Memory B cell (primary cell): ENCODE measurements around the gene RNF157.

Experiments used
- ATAC-seq: fragments of 150-1000 bp; cut with Tn5 transposase; 2 replicates; pipeline ENCODE4 v1.10.0; 2021; ENCODE audit warnings: low read depth, mild to moderate bottlenecking, moderate library complexity
- DNase-seq, 2 donors: peaks; one replicate each; pipeline ENCODE4 v3.0.0; 2022; ENCODE audit warnings: low spot score in 2 of 2
- H3K27ac Mint-ChIP-seq: one replicate; pipeline ENCODE4 v1.8.0; 2022; ENCODE audit warnings: mild to moderate bottlenecking, moderate library complexity, mixed read lengths
- H3K27me3 Mint-ChIP-seq: one replicate; pipeline ENCODE4 v1.8.0; 2022; ENCODE audit warnings: mixed read lengths
- H3K36me3 Mint-ChIP-seq: one replicate; pipeline ENCODE4 v1.8.0; 2022; ENCODE audit warnings: mild to moderate bottlenecking, mixed read lengths
- H3K4me1 Mint-ChIP-seq: one replicate; pipeline ENCODE4 v1.8.0; 2022; ENCODE audit warnings: mixed read lengths
- H3K4me3 Mint-ChIP-seq: one replicate; pipeline ENCODE4 v1.8.0; 2022; ENCODE audit warnings: mild to moderate bottlenecking, moderate library complexity, mixed read lengths
- H3K9me3 Mint-ChIP-seq: one replicate; pipeline ENCODE4 v1.8.0; 2022; ENCODE audit warnings: mixed read lengths

Gene RNF157

DNA sequence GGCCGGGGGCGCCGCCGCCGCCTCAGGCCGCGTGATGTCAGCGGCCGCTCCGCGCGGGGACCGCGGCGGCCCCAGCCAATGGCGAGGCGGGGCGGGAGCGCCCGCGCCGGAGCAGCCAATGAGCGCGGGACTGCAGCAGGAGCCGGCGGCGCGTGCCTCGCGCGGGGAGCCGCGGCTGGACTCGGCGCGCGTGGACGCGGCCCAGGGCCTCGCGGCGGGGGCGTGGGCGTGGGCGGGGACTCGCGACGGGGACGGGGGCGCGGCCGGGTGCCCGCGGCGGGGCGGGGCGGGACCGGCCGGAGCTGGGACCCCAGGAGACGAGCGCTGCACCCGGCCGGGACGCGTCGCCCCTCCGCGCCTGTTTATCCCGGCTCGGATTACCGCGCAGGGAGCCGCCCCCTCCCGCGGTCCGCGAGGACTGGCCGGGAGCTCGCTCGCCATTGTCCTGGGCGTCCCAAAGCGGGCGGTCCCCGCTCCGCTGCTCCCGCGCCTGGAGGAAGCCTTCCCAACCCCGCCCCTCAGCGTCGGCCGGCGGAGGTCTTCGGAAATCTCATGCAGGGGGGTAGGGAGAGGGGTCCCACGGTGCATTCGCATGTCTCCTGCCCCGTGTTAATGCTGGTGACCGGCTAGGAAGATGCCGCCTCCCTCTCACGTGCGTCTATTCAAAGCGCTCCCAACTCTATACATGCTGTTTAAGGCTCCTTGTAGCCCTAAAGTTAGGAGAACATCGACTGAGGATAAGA lies at the start of gene RNF157:
Gene RNF157 (minus strand): TSS at position 33 of the 743 bp plus-strand sequence. CDS start 253 bp downstream, outside the sequence.
- Mint-ChIP-seq H3K36me3 (no peaks in the 10 kb centered on the region), H3K27me3 (peaks cover 17% of the 10 kb centered on the region), H3K4me3 (peak within 1 kb of the TSS; percentile 90), H3K27ac (peak within 1 kb of the TSS; percentile 41), H3K9me3 (no peaks in the 10 kb centered on the region), H3K4me1 (peaks cover 4% of the 10 kb centered on the region)
- ATAC-seq = peak; percentile 92
- peak in 1 of 2 donors; percentile 21 for DNase-seq

DNA sequence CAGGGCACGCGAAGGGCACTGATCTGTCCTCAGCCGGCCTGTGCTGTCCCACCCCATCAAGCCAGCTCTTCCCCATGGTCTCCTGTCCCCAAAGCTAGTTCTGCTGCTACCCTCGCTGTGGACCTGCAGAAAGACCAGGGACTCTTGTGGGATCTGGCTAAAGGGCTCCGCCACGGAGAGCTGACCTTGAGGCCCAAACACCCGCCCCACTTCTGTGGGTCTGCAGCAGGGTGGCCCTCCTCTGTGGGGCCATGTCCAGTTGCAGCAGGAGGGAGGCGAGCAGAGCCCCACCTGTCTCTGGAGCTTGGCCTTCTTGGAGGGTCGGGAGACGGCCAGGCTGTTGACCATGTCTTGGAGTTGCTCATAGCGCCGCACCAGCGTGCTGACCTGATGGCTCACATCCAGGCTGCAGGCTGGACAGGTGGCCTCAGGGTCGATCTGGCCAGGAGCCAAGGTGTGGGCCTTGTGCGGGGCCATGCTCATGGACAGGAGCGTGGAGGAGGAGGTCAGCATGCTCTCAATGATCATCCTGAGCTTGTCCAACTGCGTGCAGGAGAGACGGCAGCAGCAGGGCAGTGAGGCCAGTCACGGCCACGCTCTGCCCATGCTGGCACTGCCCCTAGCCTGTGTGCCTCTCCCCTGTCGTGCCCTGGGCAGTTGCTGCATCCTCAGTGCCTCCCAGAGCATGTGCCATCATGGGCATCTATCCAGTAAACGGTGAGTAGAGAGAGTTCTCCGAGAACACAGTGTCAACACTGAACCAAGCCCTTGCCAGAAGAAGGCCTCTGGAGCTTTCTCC lies 41.5 kb upstream of the RNF157 start:
- Mint-ChIP-seq H3K36me3 (no peaks in the 10 kb centered on the region), H3K4me1 (peaks cover 4% of the 10 kb centered on the region), H3K9me3 (no peaks in the 10 kb centered on the region), H3K4me3 (no peak overlapping the region), H3K27me3 (no peaks in the 10 kb centered on the region), H3K27ac (no peak overlapping the region)
- DNase-seq (no peak), ATAC-seq (no peak)

DNA sequence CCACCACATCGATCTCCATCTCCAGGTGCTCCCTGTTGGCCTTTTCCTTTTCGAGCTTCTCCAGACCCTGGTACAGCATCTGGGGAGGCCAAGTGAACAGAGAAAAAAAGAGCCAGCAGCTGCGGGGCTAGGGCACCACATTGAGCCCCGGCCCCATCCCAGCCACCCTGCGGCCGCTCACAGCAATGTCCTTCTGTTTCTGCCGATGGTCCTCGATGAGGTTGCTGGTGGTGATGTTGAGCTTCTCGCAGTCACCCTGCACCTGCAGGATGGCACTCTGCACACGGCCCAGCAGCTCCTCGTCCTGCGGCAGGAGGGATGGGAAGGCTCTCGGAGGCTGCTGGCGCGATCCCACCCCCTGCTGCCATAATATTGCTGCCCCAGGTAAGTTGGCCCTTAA lies 40.4 kb upstream of the RNF157 start:
- Mint-ChIP-seq H3K4me3 (no peak overlapping the region), H3K36me3 (no peaks in the 10 kb centered on the region), H3K27me3 (no peaks in the 10 kb centered on the region), H3K4me1 (peaks cover 10% of the 10 kb centered on the region), H3K27ac (no peak overlapping the region), H3K9me3 (no peaks in the 10 kb centered on the region)
- ATAC-seq (no peak), DNase-seq (no peak)

DNA sequence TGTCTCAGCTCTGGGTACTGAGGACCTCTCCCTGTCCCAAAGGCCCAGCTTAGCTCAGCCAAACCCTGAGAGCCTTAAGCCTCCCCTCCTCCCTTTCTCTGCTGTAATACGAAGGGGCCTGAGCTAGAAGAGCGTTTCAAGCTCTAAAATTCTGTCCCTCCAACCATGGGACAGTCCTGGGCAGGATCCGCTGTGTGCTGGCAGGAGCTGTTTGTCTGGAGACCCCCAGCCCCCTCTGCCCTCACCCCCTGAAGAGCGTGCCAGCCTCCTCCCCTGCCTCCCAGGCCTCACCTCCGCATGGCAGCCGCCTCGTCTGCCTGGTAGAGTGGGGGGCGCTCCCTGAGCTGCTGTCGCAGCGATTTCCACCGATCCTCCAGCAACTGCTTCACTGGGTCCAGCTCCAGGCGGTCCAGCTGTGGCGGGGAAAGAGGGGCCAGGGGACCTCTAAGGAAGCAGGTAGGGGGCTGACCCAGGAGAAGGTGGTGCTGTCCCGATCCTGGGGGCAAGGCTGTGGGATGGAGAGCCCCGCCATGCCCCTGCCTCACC lies 39.5 kb upstream of the RNF157 start:
- Mint-ChIP-seq H3K4me3 (no peak overlapping the region), H3K27me3 (no peaks in the 10 kb centered on the region), H3K27ac (no peak overlapping the region), H3K4me1 (peaks cover 16% of the 10 kb centered on the region), H3K9me3 (no peaks in the 10 kb centered on the region), H3K36me3 (no peaks in the 10 kb centered on the region)
- DNase-seq (no peak), ATAC-seq (no peak)

DNA sequence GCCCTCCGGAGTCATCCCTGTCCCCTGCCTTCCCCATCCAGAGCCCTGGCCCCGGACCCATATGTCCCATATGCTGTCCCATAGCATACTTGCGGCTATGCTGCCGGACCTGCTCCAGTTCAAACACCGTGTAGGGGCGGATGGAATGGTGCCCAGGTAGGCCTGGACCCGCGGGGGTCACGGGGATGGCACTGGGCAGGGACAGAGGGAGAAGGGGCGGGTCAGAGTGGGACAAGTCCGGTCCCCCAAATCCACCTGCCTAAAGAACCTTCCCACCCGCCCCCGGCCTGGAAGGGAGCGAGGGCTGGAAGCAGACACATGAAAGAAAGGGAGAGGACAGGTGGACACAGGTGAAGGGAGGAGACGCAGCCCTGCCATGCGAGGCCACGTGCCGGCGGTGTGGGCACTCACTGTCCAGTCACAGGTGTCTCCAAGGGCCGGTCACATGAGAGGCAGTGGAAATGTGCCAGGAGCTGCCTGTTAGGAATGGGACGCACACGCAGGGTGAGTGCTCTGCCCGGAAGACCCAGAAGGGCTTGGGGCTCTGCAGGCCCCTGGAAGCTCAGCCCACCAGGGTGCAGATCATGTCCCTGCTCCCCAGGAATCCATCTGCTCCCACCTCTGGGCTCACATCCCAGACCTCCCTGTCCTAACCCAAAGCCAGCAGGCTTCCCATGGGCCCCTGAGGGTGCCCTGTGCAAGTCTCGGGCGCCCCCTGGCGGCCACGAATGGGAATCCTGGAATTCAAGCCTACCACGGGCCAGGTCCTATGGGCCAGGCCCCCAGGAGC lies 38.9 kb upstream of the RNF157 start:
- DNase-seq (peak; percentile 87), ATAC-seq (peak; percentile 49)
- Mint-ChIP-seq H3K4me1 (peaks cover 18% of the 10 kb centered on the region), H3K27me3 (no peaks in the 10 kb centered on the region), H3K27ac (no peak overlapping the region), H3K36me3 (no peaks in the 10 kb centered on the region), H3K4me3 (no peak overlapping the region), H3K9me3 (no peaks in the 10 kb centered on the region)

DNA sequence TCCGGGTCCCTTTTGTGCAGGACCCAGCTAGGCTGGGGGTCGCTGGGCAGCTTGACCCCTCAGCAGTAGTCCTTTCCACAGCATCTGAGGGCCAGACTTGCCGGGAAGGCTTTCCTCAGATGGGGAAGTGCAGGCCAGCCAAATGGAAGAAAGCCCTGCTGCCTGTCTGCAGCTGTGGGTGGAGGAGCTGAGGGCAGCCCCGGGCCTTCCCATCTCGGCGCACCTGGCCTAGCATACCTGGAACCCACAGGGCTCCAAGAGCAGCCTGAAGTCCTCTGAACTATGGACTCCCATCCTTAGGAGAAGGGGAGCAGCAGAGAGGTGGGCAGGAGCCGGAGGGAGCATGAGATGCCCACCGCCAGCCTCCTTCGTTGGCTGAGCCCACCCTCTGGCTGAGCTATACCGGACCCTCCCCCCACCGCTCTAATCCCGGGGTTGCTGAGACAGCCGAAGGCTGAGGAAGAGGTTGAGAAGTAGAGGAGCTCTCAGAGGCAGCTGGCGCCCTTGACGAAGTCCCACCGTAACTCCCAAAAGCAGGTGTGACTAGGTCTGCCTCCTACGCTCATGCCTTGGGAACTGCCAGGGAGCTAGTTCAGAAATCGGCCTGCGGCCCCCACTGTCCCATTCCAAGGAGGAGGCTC lies 38.1 kb upstream of the RNF157 start:
- no peak overlapping the region for H3K4me3 Mint-ChIP-seq
- H3K27me3 Mint-ChIP-seq = no peaks in the 10 kb centered on the region
- H3K27ac Mint-ChIP-seq = no peak overlapping the region
- H3K4me1 Mint-ChIP-seq = peaks cover 20% of the 10 kb centered on the region
- no peaks in the 10 kb centered on the region for H3K9me3 Mint-ChIP-seq
- H3K36me3 Mint-ChIP-seq = no peaks in the 10 kb centered on the region
- ATAC-seq (no peak), DNase-seq (peak in 1 of 2 donors; percentile 25)

DNA sequence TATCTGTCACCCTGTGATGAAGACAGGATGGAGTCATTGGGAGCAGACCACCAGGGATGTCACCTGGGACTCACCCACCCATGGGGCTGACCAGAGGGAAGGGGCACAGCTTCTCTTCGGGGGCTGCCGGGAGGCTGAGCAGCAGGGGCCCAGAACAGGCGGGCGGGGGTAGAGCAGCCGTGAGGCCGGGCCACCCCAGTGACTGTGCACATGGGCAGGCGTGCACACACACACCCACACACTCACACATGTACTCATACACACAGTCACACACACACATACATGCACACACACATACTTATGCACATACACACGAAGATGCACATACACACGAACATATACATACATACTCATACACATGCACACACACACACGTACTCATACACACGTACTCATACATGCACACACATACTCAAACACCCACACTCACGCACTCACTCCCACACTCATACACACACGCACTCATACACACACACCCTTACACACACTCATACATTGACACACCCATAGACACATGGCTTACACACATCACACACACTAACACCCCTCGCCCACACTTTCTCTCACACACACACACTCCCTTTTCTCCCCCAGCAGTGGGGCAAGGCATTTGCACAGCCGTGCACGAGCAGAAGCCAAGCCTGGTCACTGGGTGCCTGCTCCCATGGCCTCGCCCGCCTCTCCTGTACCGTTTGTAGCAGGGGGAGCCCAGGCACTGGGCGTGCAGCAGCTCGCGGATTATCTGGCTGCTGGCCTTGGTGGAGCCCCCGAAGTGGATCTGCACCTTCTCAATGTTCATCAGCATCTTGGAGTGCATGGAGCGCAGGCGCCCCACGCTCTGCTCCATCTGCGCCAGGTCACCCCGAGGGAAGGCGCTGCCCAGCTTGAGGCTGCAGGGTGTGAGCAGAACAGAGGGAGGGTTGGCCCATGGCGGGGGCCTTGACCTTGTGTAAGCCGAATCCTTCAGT lies 37.3 kb upstream of the RNF157 start:
- H3K27me3 Mint-ChIP-seq = no peaks in the 10 kb centered on the region
- H3K4me1 Mint-ChIP-seq = peaks cover 27% of the 10 kb centered on the region
- ATAC-seq (no peak), DNase-seq (peak in 1 of 2 donors; percentile 20)
- no peaks in the 10 kb centered on the region for H3K36me3 Mint-ChIP-seq
- no peaks in the 10 kb centered on the region for H3K9me3 Mint-ChIP-seq
- H3K4me3 Mint-ChIP-seq = no peak overlapping the region
- peak overlapping the region; percentile 90 for H3K27ac Mint-ChIP-seq

DNA sequence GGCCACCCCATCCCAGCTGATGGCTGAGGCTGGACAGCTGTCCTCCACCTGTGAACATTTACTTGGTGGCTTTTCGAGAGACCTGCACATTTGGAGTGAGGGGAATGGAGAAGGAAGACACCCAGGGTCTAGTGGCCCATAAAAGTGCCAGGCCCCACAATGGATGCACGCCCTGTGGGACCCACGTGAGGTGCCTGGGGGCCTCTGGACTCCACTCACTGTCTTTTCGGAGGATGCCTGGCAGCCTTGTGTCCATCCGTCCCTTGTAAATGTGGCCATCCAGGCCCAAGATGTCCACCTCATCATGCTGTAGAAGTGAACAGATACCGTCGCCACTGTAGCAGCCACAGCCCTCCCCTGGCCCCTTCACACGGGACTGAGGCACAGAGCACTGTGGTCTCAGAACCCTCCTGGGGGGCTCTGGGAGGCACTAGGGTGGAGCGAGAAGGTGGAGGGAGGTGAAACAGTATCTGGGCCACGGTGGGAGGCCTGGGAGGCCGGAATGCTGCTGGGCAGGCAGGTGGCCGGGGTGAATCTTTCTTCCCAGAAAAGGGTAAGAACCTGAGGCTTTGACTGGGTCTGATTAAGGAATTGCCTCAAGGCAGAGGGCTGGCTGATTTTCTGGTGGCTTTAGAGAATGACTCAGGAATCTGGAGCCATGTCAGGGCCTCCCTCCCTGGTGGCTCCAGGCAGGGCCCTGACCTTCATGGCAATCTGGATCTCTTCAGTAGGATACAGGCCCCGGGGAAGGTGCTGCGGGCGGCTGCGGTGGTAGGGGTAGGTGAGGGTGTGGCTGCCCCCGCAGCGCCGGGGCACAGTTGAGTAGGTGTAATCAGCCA lies 36.4 kb upstream of the RNF157 start:
- H3K27ac Mint-ChIP-seq = peak overlapping the region; percentile 90
- H3K4me1 Mint-ChIP-seq = peaks cover 30% of the 10 kb centered on the region
- H3K4me3 Mint-ChIP-seq = no peak overlapping the region
- no peak for DNase-seq
- no peak for ATAC-seq
- H3K9me3 Mint-ChIP-seq = no peaks in the 10 kb centered on the region
- H3K27me3 Mint-ChIP-seq = no peaks in the 10 kb centered on the region
- no peaks in the 10 kb centered on the region for H3K36me3 Mint-ChIP-seq

DNA sequence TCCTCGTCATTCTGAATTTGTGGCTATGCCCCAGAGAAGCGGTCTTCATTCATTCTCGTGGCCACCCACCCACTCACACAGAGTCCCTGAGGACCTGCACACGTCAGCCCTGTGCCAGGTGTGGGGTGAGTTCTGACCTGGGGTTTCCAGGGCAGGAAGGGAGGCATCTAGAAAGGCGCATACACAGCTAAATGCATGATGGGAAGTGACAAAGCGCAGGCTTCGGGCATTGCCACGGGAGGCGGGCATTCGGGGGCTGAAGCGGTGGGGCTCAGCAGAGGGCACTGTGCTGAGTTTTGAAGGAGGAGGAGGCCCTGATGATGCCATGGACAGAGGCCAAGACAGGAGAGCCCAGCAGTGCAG lies 35.8 kb upstream of the RNF157 start:
- Mint-ChIP-seq H3K4me3 (no peak overlapping the region), H3K27ac (peak overlapping the region; percentile 90), H3K9me3 (no peaks in the 10 kb centered on the region), H3K36me3 (no peaks in the 10 kb centered on the region), H3K4me1 (peaks cover 33% of the 10 kb centered on the region), H3K27me3 (no peaks in the 10 kb centered on the region)
- peak; percentile 56 for ATAC-seq
- DNase-seq = peak in 1 of 2 donors; percentile 70

DNA sequence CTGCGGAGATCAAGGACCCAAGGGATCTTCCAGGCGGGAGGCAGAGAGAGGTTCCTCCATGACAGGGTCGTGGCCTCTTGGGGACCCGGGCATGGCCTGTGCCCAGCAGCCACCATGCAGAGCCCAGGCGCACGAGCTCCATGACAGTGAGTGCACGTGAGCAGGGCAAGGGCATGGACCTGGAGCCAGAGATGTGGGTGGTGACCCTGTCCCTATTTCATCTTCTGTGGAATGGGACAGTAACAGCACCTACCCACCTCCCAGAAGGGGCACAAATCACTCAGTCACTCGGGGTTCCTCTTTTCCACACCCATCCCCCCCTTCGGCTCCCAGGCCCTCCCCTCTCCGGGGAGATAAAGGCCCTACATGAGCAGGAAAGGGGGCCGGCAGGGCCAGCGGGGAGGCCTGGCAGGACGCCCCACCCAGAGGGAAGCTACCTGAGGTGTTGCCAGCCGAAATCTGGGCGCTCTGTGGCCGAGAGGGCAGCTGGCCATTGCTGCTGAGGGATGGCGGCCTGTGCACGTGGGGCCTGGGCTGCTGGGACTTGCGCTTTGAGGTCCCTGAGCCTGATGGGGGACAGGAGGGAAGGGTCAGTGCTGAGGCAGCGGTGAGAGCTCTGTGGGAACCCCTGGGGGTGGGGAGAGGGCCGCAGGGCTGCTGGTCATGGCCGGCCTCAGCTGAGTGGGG lies 35.2 kb upstream of the RNF157 start:
- peak in 1 of 2 donors; percentile 59 for DNase-seq
- Mint-ChIP-seq H3K9me3 (no peaks in the 10 kb centered on the region), H3K36me3 (no peaks in the 10 kb centered on the region)

DNA sequence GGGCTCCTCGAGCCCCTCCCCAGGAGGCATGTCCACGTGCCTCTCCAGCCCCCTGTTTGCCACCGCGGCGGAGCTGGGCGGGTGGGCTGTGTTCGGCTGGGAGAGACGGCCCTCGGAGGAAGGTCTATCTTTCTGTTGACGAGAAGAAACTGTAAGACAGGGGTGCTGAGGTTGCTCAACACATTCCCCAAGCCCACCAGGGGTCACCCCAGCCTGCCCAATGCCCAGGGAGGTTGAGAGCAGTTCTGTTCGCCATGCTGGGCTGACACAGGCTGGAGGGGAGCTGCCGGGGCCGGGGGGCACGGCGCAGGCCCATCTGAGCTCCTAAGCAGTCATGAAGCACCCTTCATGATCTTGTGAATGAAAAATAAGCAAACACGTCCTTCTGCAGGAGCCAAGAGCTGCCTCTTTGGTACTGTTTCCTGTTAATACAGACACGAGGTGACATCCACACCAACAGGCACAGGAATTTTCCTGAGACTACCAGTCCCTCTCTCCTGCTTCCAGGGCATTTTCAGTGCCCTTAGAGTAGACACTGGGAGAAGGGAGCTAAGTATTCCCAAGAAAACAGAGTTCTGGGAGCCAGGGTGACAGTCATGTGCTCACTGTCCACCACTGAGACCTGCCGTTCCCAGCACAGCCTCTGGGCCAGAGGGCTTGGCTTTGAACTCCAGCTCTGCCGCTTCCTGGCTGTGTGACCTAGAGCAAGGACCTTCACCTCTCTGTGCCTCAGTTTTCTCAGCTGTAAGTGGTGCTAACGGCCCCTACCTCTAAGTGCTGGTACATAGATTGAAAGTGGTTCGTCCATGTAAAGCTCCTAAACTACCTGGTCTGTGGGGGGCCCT lies 34.0 kb upstream of the RNF157 start:
- peak in 1 of 2 donors; percentile 28 for DNase-seq
- no peak for ATAC-seq
- no peaks in the 10 kb centered on the region for H3K36me3 Mint-ChIP-seq
- H3K4me1 Mint-ChIP-seq = peaks cover 46% of the 10 kb centered on the region
- H3K4me3 Mint-ChIP-seq = peak overlapping the region; percentile 21
- no peaks in the 10 kb centered on the region for H3K9me3 Mint-ChIP-seq
- peak overlapping the region; percentile 90 for H3K27ac Mint-ChIP-seq
- H3K27me3 Mint-ChIP-seq = no peaks in the 10 kb centered on the region

More for the DNA sequence above, 35.2 kb upstream of the RNF157 start:
- H3K4me3 Mint-ChIP-seq = peak overlapping the region; percentile 25
- H3K4me1 Mint-ChIP-seq = peaks cover 38% of the 10 kb centered on the region
- no peaks in the 10 kb centered on the region for H3K27me3 Mint-ChIP-seq
- peak overlapping the region; percentile 90 for H3K27ac Mint-ChIP-seq
- ATAC-seq = no peak
